Measurements from ENCODE around the gene PDZD4. TPM values are rescaled to one million over a fixed set of nuclear protein-coding genes. Genes with fewer than 3 reads are reported as not detected.

Gene PDZD4
- total and polyA plus RNA-seq, 2 experiments from 2014 or later, result 30.5 to 230 TPM

DNA sequence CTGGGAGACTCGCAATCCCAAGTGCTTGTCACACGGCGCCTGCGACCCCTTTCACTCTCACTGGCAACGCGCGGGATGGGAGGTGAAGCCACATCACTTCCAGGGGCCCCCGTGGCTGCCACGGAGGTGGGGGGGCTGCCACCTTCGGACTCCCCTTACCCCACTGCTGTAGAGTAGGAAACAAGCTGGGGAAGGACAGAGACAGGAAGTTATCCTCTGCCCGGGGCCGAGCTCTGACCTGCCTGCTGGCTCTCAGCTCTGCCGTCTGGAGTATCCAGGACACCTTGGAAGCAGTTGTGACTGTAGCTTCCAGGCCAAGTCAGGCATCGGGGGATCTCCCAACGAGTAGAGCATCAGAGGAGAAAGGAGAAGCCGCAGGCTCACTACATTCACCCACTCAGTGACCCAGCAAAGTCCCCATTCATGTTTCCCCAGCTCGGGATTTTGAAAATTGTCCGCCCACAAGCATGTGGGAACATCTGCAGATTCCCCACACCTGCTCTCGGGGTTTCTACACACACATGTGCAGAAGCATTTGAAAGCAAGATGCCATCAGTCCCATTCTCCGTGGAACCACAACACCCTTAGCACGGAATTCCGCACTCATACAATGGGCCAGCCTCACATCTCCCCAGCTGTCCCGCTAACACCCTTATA, 10.8 kb downstream of the PDZD4 start:
- Histone ChIP-seq H3K27me3 (ENCODE audit: insufficient read depth) (no peaks in the 10 kb centered on the region), H4K20me1 (replicated peaks; ENCODE audit: insufficient read depth) (peaks cover 13% of the 10 kb centered on the region; the same call in 1 of the 2 replicates), H3K9me2 (ENCODE audit: insufficient read depth) (no peaks in the 10 kb centered on the region), H3F3A (replicated peaks; ENCODE audit: low read depth) (0 out of 2 replicates have a peak, but pooled peaks cover 2% of the 10 kb centered on the region), H3K27ac (ENCODE audit: low read depth) (peak overlapping the region; percentile 84), H3K36me3 (ENCODE audit: insufficient read depth) (no peaks in the 10 kb centered on the region), H3K4me2 (peak overlapping the region; percentile 73), H2AFZ (no peak overlapping the region), H3K79me2 (replicated peaks; ENCODE audit: insufficient read depth) (peaks cover 95% of the 10 kb centered on the region), H3K4me3 (peak overlapping the region; percentile 52), H3K4me1 (ENCODE audit: insufficient read depth) (peaks cover 41% of the 10 kb centered on the region)
- ATAC-seq, result peak; percentile 31
- no peak for TF ChIP-seq EZH2phosphoT487 (IDR thresholded peaks at IDR 0.05; ENCODE audit: unreplicated experiment)
- no peak for TF ChIP-seq EZH2 (IDR thresholded peaks at IDR 0.05; ENCODE audit: low read depth, unreplicated experiment)
- no peak for TF ChIP-seq CREB1 (CRISPR knock-in tag; IDR thresholded peaks at IDR 0.05; ENCODE audit: low read depth)
- TF ChIP-seq, protein P1, sequence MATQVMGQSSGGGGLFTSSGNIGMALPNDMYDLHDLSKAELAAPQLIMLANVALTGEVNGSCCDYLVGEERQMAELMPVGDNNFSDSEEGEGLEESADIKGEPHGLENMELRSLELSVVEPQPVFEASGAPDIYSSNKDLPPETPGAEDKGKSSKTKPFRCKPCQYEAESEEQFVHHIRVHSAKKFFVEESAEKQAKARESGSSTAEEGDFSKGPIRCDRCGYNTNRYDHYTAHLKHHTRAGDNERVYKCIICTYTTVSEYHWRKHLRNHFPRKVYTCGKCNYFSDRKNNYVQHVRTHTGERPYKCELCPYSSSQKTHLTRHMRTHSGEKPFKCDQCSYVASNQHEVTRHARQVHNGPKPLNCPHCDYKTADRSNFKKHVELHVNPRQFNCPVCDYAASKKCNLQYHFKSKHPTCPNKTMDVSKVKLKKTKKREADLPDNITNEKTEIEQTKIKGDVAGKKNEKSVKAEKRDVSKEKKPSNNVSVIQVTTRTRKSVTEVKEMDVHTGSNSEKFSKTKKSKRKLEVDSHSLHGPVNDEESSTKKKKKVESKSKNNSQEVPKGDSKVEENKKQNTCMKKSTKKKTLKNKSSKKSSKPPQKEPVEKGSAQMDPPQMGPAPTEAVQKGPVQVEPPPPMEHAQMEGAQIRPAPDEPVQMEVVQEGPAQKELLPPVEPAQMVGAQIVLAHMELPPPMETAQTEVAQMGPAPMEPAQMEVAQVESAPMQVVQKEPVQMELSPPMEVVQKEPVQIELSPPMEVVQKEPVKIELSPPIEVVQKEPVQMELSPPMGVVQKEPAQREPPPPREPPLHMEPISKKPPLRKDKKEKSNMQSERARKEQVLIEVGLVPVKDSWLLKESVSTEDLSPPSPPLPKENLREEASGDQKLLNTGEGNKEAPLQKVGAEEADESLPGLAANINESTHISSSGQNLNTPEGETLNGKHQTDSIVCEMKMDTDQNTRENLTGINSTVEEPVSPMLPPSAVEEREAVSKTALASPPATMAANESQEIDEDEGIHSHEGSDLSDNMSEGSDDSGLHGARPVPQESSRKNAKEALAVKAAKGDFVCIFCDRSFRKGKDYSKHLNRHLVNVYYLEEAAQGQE (IDR thresholded peaks at IDR 0.05; ENCODE audit: unreplicated experiment), result no peak
- TF ChIP-seq, protein P2, sequence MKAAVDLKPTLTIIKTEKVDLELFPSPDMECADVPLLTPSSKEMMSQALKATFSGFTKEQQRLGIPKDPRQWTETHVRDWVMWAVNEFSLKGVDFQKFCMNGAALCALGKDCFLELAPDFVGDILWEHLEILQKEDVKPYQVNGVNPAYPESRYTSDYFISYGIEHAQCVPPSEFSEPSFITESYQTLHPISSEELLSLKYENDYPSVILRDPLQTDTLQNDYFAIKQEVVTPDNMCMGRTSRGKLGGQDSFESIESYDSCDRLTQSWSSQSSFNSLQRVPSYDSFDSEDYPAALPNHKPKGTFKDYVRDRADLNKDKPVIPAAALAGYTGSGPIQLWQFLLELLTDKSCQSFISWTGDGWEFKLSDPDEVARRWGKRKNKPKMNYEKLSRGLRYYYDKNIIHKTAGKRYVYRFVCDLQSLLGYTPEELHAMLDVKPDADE (IDR thresholded peaks at IDR 0.05), result no peak
- no peak for DNase-seq (ENCODE audit: low spot score)
- Mint-ChIP-seq H3K27ac (peak overlapping the region; percentile 81), H3K4me3 (peak overlapping the region; percentile 63), H3K9me3 (no peaks in the 10 kb centered on the region), H3K27me3 (ENCODE audit: insufficient read depth, low read depth, poor library complexity) (peaks cover 9% of the 10 kb centered on the region), H3K36me3 (ENCODE audit: low read depth) (peaks cover 21% of the 10 kb centered on the region; the same call in 2 of the 3 replicates), H3K4me1 (peaks cover 51% of the 10 kb centered on the region)

DNA sequence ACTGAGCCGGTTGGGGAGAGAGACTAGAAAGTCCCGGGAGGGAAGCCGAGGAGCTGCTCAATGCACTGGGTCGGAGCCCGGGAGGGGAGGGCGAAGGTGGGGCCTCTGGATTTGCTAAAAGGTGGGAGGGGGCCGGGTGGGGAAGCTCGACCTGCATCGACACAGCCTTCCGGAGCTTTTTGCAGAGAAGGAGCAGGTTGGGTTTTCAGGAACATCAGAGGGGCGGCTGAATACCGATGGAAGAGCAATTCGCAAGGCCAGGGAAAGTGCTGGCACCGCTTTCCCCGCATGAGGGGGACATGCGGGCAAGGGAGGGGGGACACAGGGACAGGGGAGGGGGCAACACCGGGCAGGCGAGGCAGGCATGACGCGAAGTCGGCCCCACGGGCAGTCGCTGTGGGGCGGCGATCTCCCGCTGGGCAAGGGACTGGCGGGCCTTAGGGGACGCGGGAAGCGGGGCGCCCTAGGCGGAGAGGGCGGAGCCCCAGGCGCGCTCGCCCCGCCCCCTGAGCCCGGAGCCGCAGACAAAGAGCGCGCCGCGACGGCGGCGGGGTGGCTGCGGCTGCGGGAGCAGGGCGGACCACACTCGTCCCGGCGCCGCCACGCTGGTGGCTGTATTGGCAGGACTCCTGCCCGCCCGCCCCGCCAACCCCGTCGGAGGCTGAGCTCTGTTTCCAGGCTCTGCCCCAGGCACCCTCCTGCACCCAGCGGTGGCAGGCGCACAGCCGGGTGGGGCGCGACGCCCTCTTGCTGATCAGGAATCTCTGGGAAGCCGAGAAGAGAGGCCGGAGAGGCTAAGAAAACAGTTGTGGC, 11.6 kb downstream of the PDZD4 start:
- TF ChIP-seq POLR2AphosphoS5 (IDR thresholded peaks at IDR 0.05; ENCODE audit: low read depth) (peak; percentile 39; the same call in 1 of the 2 replicates), CREB1 (CRISPR knock-in tag; IDR thresholded peaks at IDR 0.05; ENCODE audit: low read depth) (no peak), NANOG (IDR thresholded peaks at IDR 0.05; ENCODE audit: borderline replicate concordance) (no peak), ZNF114 (CRISPR knock-in tag; IDR thresholded peaks at IDR 0.05) (no peak), STAT1 (IDR thresholded peaks at IDR 0.05; ENCODE audit: unreplicated experiment) (no peak), JUNB (IDR thresholded peaks at IDR 0.05; ENCODE audit: unreplicated experiment) (no peak)
- TF ChIP-seq, protein P1 (IDR thresholded peaks at IDR 0.05; ENCODE audit: unreplicated experiment), result no peak
- TF ChIP-seq, protein P3, sequence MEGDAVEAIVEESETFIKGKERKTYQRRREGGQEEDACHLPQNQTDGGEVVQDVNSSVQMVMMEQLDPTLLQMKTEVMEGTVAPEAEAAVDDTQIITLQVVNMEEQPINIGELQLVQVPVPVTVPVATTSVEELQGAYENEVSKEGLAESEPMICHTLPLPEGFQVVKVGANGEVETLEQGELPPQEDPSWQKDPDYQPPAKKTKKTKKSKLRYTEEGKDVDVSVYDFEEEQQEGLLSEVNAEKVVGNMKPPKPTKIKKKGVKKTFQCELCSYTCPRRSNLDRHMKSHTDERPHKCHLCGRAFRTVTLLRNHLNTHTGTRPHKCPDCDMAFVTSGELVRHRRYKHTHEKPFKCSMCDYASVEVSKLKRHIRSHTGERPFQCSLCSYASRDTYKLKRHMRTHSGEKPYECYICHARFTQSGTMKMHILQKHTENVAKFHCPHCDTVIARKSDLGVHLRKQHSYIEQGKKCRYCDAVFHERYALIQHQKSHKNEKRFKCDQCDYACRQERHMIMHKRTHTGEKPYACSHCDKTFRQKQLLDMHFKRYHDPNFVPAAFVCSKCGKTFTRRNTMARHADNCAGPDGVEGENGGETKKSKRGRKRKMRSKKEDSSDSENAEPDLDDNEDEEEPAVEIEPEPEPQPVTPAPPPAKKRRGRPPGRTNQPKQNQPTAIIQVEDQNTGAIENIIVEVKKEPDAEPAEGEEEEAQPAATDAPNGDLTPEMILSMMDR (conservative IDR thresholded peaks at IDR 0.05; ENCODE audit: low read depth in 2 of 2), result no peak
- Histone ChIP-seq H3K4me3 (peak overlapping the region; percentile 52), H3K27ac (ENCODE audit: low read depth) (peak overlapping the region; percentile 84), H3K4me1 (ENCODE audit: insufficient read depth) (peaks cover 40% of the 10 kb centered on the region), H3K36me3 (ENCODE audit: insufficient read depth) (no peaks in the 10 kb centered on the region), H2AFZ (no peak overlapping the region), H3K4me2 (peak overlapping the region; percentile 73), H4K20me1 (replicated peaks; ENCODE audit: insufficient read depth) (peaks cover 13% of the 10 kb centered on the region; the same call in 1 of the 2 replicates), H3K27me3 (ENCODE audit: insufficient read depth) (no peaks in the 10 kb centered on the region), H3K79me2 (replicated peaks; ENCODE audit: insufficient read depth) (peaks cover 95% of the 10 kb centered on the region), H3K9me2 (ENCODE audit: insufficient read depth) (no peaks in the 10 kb centered on the region), H3F3A (replicated peaks; ENCODE audit: low read depth) (0 out of 2 replicates have a peak, but pooled peaks cover 2% of the 10 kb centered on the region)
- peaks cover 9% of the 10 kb centered on the region for H3K27me3 Mint-ChIP-seq (ENCODE audit: insufficient read depth, low read depth, poor library complexity)
- H3K9me3 Mint-ChIP-seq, result no peaks in the 10 kb centered on the region
- DNase-seq (ENCODE audit: low spot score), result peak; percentile 68
- H3K4me1 Mint-ChIP-seq, result peaks cover 46% of the 10 kb centered on the region
- peak overlapping the region; percentile 81; the same call in 1 of the 2 replicates for H3K27ac Mint-ChIP-seq
- H3K4me3 Mint-ChIP-seq, result peak overlapping the region; percentile 63
- ATAC-seq, result peak; percentile 76
- H3K36me3 Mint-ChIP-seq (ENCODE audit: low read depth), result peaks cover 15% of the 10 kb centered on the region; the same call in 2 of the 3 replicates

Measured in GM23338 (cell line).